MM.1S (cell line): ENCODE data around the gene NABP1.

Experiments
- CTCF ChIP-seq: fragments of 300-600 bp; sonication (generic); IDR thresholded peaks from 2 replicates; pipeline ENCODE4 v1.5.1; 2016; ENCODE audit warnings: antibody characterized with exemption, low read length, mixed read lengths
- EZH2phosphoT487 ChIP-seq: fragments of 300-600 bp; sonication (generic); IDR thresholded peaks from 2 replicates; pipeline ENCODE4 v1.6.1; 2018; ENCODE audit warnings: antibody characterized with exemption, low read length

DNA sequence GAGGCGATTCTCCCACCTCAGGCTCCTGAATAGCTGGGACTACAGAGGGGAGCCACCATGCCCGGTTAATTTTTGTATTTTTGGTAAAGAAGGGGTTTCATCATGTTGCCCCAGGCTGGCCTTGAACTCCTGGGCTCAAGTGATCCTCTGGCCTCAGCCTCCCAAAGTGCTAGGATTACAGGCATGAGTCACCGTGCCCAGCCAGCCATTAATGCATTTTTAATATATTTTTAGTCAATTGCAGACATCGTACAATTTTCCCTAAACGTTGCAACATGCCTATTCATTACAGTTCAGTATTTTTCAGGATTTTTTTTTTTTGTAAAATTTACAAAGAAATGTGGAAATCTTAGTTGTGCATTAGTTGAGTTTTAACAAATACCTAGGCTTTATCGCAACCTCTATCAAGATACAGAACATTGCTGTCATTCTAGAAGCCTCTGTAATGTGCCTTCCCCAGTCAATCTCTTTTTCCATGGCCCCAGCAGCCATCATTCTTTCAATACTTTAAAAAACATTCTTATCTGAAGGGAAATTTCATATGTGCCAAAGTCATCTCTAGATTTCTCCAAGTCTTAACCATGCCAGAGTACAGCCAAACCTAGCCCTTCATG, 14.7 kb downstream of the NABP1 start:
- no peak for TF ChIP-seq CTCF
- no peak for TF ChIP-seq EZH2phosphoT487
